Body of pancreas (tissue), 4 donors: ENCODE results near the gene NANOS3. TPM values are rescaled to one million over a fixed set of nuclear protein-coding genes. Genes with fewer than 3 reads are reported as not detected.
A peak's percentile ranks its signal among the peaks of the same experiment; 100 is the strongest.

Experiments used
- ATAC-seq: fragments of 150-250 bp; one replicate; pipeline ENCODE4 v1.9.1; 2016
- DNase-seq, 4 donors: peaks; one replicate each; pipeline ENCODE4 v3.0.0-alpha.2; 2019
- H3K27ac ChIP-seq, 4 donors: fragments of 200-600 bp; sonication (generic); 1 replicate in 3 of 4; 2 replicates in 1 of 4; pipeline versions ENCODE4 v1.5.1 to v1.6.1; 2016 to 2019; ENCODE audit warnings: mild to moderate bottlenecking in 1 of 4, mixed read lengths in 1 of 4, moderate library complexity in 1 of 4
- H3K27me3 ChIP-seq, 2 donors: fragments of 200-600 bp; sonication (generic); one replicate each; pipeline ENCODE4 v1.6.0; 2016; ENCODE audit warnings: mild to moderate bottlenecking in 1 of 2
- H3K36me3 ChIP-seq, 2 donors: fragments of 200-600 bp; sonication (generic); replicated peaks in 1 of 2; 2 replicates each; pipeline ENCODE4 v1.5.1; 2016; ENCODE audit warnings: low read depth in 2 of 2; ENCODE audit not compliant: insufficient read depth in 1 of 2
- H3K4me1 ChIP-seq: fragments of 200-600 bp; sonication (generic); one replicate; pipeline ENCODE4 v1.6.0; 2016
- H3K4me3 ChIP-seq, 2 donors: fragments of 200-600 bp; sonication (generic); 1 replicate in 1 of 2; 2 replicates in 1 of 2; pipeline ENCODE4 v1.5.1; 2016 to 2019
- H3K9me3 ChIP-seq, 3 donors: fragments of 200-600 bp; sonication (generic); 1 replicate in 2 of 3; 2 replicates in 1 of 3; pipeline ENCODE4 v1.5.1; 2016
- POLR2A ChIP-seq, 3 donors: fragments of 450-650 bp; IDR thresholded peaks; one replicate each; pipeline ENCODE4 v1.6.1; 2016; ENCODE audit warnings: antibody characterized with exemption in 3 of 3, mild to moderate bottlenecking in 2 of 3
- WGBS, 2 donors: methylation state at CpG; one replicate each; pipeline ENCODE4 v1.1.5; 2017; 5-methylcytosine and 5-hydroxymethylcytosine counted together
- intact Hi-C: fragments of 100-400 bp; cut with DNase I; formaldehyde crosslinking; loops from one replicate; pipeline ENCODE4 v1.15.1; 2023
- total RNA-seq, 2 donors: library from RNA; depleted of rRNA; stranded (reverse); fragments of >200 nt; gene quantifications; one replicate each; pipeline ENCODE4 v1.1.0, GENCODE V29; 2016
- TF ChIP-seq, protein P1 (sequence below), 7 experiments: fragments of 450-650 bp in 4 of 7; fragments of 200-600 bp in 3 of 7; sonication (generic) in 3 of 7; IDR thresholded peaks; one replicate each; pipeline ENCODE4 v1.5.1; 2016 to 2019; ENCODE audit warnings: antibody characterized with exemption in 7 of 7

NANOS3 gene
- total RNA-seq, 2 donors from 2014 or later = not detected

GRCh38 chr19:13880059-13881043 lies 3.4 kb downstream of the NANOS3 start:
- DNase-seq (peak; percentile 98 to 99 (median 99)), ATAC-seq (peak; percentile 87)
- TF ChIP-seq, protein P1, sequence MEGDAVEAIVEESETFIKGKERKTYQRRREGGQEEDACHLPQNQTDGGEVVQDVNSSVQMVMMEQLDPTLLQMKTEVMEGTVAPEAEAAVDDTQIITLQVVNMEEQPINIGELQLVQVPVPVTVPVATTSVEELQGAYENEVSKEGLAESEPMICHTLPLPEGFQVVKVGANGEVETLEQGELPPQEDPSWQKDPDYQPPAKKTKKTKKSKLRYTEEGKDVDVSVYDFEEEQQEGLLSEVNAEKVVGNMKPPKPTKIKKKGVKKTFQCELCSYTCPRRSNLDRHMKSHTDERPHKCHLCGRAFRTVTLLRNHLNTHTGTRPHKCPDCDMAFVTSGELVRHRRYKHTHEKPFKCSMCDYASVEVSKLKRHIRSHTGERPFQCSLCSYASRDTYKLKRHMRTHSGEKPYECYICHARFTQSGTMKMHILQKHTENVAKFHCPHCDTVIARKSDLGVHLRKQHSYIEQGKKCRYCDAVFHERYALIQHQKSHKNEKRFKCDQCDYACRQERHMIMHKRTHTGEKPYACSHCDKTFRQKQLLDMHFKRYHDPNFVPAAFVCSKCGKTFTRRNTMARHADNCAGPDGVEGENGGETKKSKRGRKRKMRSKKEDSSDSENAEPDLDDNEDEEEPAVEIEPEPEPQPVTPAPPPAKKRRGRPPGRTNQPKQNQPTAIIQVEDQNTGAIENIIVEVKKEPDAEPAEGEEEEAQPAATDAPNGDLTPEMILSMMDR (IDR thresholded peaks at IDR 0.05) = peak; percentile 98 to 100 (median 100)
- peak in 2 of 3 donors; percentile 60 to 75 for TF ChIP-seq POLR2A (IDR thresholded peaks at IDR 0.05)
- peaks cover 52% of the 10 kb centered on the region for H3K4me1 ChIP-seq
- no peak overlapping the region for H3K4me3 ChIP-seq
- WGBS, 2 donors = 6 to 14% methylated on average over 12 to 34 of the region's 34 CpGs
- H3K36me3 ChIP-seq = no peaks in the 10 kb centered on the region
- intact Hi-C loops = loop anchor here (5.0 kb wide), 1 partner anchor 192 kb away; the partner anchor contains the start of gene MISP3
- peak overlapping the region; percentile 79 to 90 (median 88) for H3K27ac ChIP-seq
- H3K9me3 ChIP-seq = no peaks in the 10 kb centered on the region
- no peaks in the 10 kb centered on the region for H3K27me3 ChIP-seq

DNA sequence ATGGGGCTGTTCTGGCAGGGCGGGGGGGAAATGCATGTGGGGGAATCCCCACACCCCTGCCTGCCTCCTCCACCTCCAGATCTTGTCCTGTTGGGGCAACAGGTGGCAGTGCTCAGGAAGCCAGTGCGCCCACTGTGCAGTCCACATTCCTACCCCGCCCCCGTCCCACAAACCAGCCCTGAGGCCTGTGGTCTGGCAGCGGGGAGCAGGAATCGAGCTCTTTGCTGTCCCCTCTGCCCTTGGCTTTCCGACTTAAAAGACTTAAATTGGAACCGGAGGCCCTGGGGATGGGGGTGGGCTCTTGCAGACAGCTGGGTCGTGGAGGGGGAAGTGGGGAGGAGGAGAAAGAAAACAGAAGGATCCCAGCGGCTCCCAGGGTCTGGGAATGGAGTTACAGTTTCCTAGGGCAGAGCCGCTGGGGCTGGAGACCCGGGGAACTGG lies 4.3 kb downstream of the NANOS3 start:
- ATAC-seq (no peak), DNase-seq (peak in 1 of 4 donors; percentile 19)
- H3K27ac ChIP-seq = peak overlapping the region in 3 of 4 donors; percentile 14 to 90 (median 89)

GRCh38 chr19:13881692-13882418 lies 4.9 kb downstream of the NANOS3 start:
- H3K27me3 ChIP-seq = no peaks in the 10 kb centered on the region
- peak overlapping the region in 3 of 4 donors; percentile 14 to 90 (median 89) for H3K27ac ChIP-seq
- intact Hi-C loops = loop anchor here (5.0 kb wide), 1 partner anchor 190 kb away; the partner anchor contains the start of gene MISP3
- DNase-seq = peak in 2 of 4 donors; percentile 40 to 50
- H3K4me3 ChIP-seq = no peak overlapping the region
- no peak for ATAC-seq
- WGBS, 2 donors = 53 to 76% methylated on average over 8 to 16 of the region's 17 CpGs
- TF ChIP-seq, protein P1 (IDR thresholded peaks at IDR 0.05) = no peak
- no peak for TF ChIP-seq POLR2A (IDR thresholded peaks at IDR 0.05)
- H3K9me3 ChIP-seq = no peaks in the 10 kb centered on the region
- peaks cover 62% of the 10 kb centered on the region for H3K4me1 ChIP-seq
- H3K36me3 ChIP-seq = no peaks in the 10 kb centered on the region

More for the DNA sequence above, 4.3 kb downstream of the NANOS3 start:
- Histone ChIP-seq H3K27me3 (no peaks in the 10 kb centered on the region), H3K36me3 (no peaks in the 10 kb centered on the region), H3K9me3 (no peaks in the 10 kb centered on the region), H3K4me3 (no peak overlapping the region), H3K4me1 (peaks cover 61% of the 10 kb centered on the region)
- no peak for TF ChIP-seq POLR2A (IDR thresholded peaks at IDR 0.05)
- TF ChIP-seq, protein P1 (IDR thresholded peaks at IDR 0.05) = no peak
- 69% methylated on average over 4 to 10 of the region's 12 CpGs for WGBS, 2 donors
- intact Hi-C loops = loop anchor here (5.0 kb wide), 1 partner anchor 191 kb away; the partner anchor contains the start of gene MISP3

- WGBS, 2 donors = 75 to 82% methylated on average over 2 to 5 of the region's 5 CpGs
- no peak for DNase-seq
- H3K9me3 ChIP-seq = no peaks in the 10 kb centered on the region
- TF ChIP-seq POLR2A (IDR thresholded peaks at IDR 0.05) = no peak
- TF ChIP-seq, protein P1 (IDR thresholded peaks at IDR 0.05) = no peak
- no peaks in the 10 kb centered on the region for H3K27me3 ChIP-seq
- no peaks in the 10 kb centered on the region for H3K36me3 ChIP-seq
- no peak for ATAC-seq
- H3K4me1 ChIP-seq = peaks cover 62% of the 10 kb centered on the region
- peak overlapping the region in 2 of 4 donors; percentile 89 to 90 for H3K27ac ChIP-seq
- no peak overlapping the region for H3K4me3 ChIP-seq
- intact Hi-C loops = loop anchor here (5.0 kb wide), 1 partner anchor 190 kb away; the partner anchor contains the start of gene MISP3
Observed at GRCh38 chr19:13882419-13882795, 5.5 kb downstream of the NANOS3 start.
